Esophagus squamous epithelium (tissue), 4 donors: ENCODE results near the gene MRPL48.

ENCODE experiments used
- CTCF ChIP-seq, 6 experiments: fragments of 450-650 bp in 4 of 6; fragments of 200-600 bp in 2 of 6; sonication (generic) in 2 of 6; IDR thresholded peaks; one replicate each; pipeline ENCODE4 v1.5.1; 2016 to 2019; ENCODE audit warnings: antibody characterized with exemption in 6 of 6, mild to moderate bottlenecking in 4 of 6, moderate library complexity in 4 of 6
- POLR2A ChIP-seq, 4 donors: fragments of 450-650 bp; IDR thresholded peaks; one replicate each; pipeline ENCODE4 v1.6.1; 2017; ENCODE audit warnings: antibody characterized with exemption in 4 of 4, mild to moderate bottlenecking in 4 of 4, moderate library complexity in 3 of 4

- TF ChIP-seq CTCF (IDR thresholded peaks at IDR 0.05): no peak
- TF ChIP-seq POLR2A (IDR thresholded peaks at IDR 0.05): no peak
These were observed 39.4 kb upstream of the MRPL48 start for GRCh38 chr11:73748300-73748699.
